ENCODE results near the gene ARHGEF12.
"Not testable (repeated sequence)": the region's sequence is repeated elsewhere in the genome, so short reads cannot be mapped to it uniquely, and the experiment has no call there.

ARHGEF12 gene

GRCh38 chr11:120501976-120502755 is 166.0 kb downstream of the ARHGEF12 start:
- DNase-seq: no peak

DNA sequence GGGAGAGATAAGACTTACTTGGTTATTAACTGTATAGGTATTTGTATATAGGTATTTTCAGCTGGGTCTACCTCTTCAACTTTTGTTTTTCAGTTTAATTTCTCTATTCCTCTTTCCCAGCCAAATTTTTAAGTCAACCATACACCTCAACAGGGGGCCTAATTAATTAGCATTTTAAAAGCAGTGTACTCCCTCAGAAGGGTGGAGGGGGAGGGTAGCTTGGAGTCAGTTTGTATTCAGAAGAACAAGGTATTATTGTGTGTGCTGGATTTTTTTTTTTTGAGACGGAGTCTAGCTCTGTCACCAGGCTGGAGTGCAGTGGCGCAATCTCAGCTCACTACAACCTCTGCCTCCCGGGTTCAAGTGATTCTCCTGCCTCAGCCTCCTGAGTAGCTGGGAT is 167.3 kb downstream of the ARHGEF12 start:
- not testable (repeated sequence) for DNase-seq

DNA sequence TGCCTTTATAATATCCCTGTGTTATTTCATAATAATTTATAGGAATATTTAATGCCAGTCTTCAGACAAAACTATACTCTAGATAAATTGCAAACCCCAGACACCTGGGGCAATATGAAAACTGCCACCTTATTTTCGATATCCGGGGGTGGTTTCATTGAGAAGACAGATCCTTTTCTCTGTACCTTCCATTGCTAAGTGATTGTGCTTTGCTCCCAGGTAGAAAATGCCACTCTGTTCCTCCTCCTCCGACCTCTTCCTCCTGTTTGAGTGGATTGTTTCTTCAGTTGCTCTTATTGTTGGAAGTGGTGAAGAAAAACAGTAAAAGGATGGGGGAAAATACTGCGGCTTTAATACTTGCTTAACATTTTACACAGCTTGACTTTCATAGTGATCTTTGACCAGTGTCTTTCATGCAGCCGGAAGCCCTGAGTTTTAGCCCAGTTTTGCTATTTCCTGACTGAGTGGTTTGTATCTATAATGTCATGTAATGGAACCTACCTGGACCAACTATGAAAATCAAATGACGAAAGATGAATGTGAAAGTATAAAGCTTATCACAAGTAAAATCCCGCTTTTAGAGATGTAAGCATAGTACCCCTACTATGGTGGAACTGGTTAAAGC is 169.7 kb downstream of the ARHGEF12 start:
- DNase-seq: no peak

- DNase-seq: no peak
These were observed 173.3 kb downstream of the ARHGEF12 start for GRCh38 chr11:120509346-120510053.

- no peak for DNase-seq
These were observed 174.3 kb downstream of the ARHGEF12 start for GRCh38 chr11:120510406-120511115.

DNA sequence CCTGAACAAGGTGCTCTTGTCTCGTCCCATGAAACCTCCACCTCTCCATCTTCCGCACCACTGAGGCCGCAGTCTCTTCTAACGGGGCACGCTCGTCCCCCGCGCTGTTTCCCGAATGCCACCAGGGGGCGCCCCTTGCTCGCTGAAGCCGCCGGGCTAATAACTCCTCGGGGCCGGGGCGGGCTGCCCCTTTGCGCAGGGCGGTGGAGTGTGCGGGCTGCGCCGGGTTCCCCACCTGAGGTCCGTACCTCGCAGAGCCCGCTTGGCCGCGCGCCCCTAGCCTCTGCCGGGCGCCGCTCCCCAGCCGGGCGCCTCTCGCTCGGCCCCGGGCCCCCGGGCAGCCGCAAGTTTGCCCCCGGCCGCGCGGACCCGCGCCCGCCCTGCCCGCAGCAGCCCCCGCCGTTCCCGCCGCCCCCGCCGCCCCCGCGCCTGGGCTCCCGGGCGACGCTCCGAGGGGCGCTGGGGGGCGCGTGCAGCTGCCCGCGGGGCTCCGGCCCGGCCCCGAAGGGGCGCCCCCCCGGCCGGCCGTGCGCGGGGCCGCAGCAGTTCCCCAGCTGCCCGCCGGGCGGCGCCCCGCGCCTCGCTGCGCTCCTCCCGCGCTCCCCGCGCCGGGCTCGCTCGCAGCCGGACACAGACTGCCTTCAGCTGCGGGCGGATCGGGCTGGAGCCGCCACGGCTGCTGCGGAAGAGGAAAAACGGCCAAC is 175.1 kb downstream of the ARHGEF12 start, which contains the start of gene GRIK4:
Gene GRIK4, plus strand, starts transcription at position 633 of the 704 bp plus-strand sequence. CDS start 148,571 bp downstream, outside the sequence.
- DNase-seq: peak; percentile 77

GRCh38 chr11:120511820-120512738 is 175.9 kb downstream of the ARHGEF12 start:
- DNase-seq: no peak

DNA sequence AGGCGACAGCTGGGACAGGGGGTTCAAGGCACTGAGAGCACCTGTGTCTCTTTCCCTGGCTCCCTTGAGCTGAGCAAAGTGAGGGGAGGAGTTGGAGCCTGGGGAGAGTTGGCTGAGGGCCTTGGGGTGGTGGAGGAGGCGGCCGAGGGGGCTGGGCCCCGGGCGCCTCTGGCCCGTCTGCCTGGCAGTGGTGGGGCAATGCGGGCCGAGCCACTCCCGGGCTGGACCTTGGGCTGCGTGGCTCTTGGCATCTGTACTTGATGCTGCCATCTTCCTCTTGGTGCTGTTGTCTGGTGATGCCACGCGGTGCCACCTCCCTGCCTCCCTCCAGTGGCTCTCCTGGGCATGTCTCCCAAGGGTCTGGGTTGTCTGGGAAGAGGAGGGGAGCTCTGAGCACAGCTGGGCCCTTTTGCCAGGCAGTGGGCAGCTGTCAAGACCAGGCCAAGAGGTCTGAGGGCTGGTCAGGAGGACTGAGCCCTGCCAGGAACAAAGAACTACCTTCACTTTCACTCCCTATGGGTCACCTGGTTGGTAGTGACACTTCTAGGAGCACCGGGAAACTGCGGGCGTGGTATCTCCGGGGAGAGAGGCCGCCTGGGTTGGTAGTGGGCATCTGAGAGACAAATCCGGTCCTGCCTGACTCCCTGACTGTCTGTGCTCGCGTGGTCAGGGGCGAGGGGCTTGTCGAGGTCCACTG is 176.7 kb downstream of the ARHGEF12 start:
- no peak for DNase-seq

DNA sequence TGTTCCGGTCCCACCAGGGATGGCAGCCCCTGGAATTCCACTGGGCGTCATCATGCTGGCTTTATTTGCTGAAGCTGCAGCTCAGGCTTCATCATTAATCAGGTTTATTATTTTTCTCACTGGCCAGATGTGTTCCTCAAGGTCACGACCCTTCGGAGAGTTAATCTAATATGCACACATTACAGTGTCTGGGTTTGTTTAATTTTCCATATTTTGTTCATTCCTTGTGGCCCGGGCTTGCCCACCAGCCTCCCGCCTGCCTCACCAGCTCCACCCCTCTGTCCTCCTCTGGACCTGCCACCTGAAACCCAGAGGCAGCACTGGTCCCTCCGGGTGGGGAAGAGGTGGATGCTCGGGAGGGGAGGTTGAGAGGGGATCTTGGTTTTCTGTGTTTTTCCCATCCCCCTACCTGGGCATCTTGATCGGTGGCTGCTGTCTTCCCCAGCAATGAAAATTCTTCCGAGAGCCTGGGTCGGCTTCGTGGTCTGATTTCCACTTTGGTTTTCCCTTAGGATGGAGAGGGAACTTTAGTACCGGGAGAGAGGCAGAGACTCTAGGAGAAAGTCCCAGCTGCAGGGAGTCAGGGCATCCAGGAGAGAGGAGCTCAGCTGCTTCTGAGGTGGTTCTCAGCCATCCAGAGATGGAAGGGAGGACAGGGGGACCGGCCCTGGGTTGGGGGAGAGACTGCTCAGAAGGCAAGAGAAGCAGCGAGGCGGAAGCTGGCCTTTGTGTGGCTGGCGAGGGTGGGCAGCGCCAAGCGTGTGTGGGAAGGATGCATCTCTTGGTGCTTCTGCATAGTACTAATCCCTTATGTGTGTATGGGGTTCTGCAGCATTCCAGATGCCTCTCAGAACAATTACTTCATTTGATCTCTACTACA is 177.5 kb downstream of the ARHGEF12 start:
- DNase-seq: no peak

DNA sequence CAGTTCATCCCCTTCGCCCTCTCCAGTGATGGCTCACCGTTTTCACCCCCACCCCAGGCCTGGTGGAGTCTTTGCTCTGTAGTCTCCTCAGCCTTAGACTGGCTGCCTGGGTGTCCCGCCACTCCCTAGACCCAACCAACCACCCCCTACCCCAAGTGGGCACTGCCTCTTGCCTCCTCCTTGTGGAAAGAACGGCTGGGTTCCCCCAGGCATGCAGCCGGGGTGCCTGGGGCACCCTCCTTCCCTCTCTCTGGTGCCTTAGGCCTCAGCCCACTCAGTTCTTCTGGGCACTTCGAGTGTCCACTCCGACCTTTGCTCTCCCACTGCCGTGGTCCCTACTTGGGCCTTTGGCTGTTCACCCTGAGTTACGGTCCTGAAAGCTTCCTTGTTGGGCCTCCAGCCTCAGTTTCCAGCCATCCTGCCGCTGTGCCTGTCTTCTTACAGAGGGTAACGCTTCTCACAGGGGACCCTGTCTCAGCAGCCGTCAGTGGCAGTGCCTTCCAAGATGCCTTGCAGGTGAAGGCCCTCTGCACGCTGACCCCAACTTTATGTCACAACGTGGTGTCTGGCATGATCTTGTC is 178.4 kb downstream of the ARHGEF12 start:
- DNase-seq: no peak

- DNase-seq: no peak
These were observed 179.0 kb downstream of the ARHGEF12 start for GRCh38 chr11:120515186-120515723.

DNA sequence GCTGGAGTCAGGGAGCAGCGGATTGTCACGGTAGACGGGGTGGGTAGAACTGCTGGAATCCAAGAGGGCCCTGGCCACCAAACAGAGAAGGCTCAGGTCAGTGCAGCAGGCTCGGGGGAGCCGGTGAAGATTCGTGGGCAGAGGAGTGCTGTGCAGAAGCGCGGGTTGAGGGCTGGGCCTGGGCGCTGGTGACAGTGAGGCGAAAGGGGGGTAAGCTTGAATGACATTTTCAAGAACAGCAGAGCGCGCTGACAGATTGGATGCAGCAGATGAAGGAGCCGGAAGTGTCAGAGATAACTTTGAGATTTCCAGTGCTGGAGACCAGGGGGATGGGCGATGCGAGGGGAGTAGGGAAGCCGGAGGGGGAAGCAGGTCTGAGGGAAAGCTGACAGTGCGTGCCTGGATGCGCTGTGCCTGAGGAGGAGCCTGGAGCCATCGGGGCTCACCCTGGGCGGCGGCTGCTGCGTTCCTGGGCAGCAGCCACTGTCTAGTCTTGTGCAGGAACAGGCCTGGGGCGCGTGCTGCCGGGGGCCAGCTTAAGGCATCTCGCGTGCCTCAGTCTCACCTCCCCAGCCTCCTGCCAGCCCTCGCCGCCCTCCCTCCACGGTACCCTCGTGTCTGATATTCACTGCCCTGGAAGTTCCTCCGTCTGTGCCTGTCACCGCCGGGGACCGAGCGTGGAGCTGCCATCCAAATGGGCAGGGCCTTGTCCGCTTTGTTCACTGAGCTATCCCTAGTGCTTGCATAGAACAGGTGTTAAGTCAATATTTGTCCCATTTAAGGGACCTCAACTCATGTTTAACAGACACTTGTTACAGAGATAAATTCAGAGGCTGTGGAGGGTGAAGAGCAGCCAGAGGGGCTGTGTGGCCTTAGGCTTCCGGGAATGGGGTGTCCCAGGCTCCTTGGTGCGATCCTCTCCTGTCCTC is 180.5 kb downstream of the ARHGEF12 start:
- no peak for DNase-seq

- DNase-seq: no peak
These were observed 181.2 kb downstream of the ARHGEF12 start for GRCh38 chr11:120517390-120517761.

GRCh38 chr11:120517801-120518291 is 181.6 kb downstream of the ARHGEF12 start:
- no peak for DNase-seq

GRCh38 chr11:120518356-120518755 is 182.1 kb downstream of the ARHGEF12 start:
- DNase-seq: no peak

DNA sequence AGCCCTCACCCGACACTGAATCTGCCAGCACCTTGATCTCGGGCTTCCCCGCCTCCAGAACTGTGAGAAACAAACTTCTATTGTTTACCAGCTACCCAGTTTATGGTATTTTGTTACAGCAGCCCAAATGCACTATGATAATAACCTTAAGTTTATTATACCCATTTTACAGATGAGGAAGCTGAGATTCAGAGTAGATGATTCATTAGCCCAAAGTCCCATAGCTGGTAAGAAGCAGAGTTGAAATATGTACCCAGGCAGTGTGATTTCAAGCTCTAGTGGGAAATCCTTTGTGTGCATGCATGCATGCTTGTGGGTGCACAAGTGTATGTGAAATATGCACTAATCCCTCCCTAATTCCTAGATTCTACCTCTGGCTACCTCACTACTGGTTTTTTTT is 183.3 kb downstream of the ARHGEF12 start:
- DNase-seq: no peak

DNA sequence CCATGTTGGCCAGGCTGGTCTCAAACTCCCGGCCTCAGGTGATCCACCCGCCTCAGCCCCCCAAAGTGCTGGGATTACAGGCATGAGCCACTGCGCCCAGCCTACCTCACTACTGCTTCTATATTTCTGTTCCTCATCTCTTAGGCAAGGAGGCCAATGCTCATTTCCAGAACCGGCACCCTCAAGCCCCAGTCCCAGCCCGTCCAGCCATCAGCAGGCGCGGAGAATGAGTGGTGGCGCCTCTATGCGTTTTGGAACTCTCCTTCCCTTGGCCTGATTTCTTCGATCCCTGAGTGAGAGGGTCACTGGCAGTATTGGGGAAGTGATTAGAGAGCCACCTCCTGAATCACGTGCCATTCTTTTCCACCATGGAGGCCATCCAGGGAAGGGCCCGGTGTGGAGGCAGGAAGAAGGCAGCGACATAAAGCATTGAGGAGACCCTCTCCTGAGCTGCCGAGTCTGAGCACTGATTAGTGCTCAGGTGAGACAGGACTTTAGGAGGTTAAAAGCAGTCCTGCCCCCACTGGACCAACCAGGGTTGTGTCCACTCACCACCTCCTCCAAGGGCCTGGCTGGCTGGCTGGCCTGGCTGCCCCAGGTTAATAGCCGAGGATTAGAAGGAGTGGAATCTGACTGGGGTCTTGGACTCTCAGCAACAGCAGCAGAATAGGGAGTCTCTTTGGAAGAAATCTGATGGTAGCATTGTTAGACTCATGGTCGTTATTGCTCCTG is 184.0 kb downstream of the ARHGEF12 start:
- DNase-seq: no peak
